HG02798 (cell line): ENCODE data around the gene RMI2.

ENCODE experiments used
- ATAC-seq: cut with Tn5 transposase; IDR thresholded peaks from one replicate; pipeline ENCODE4 v1.9.1; 2021; ENCODE audit warnings: mild to moderate bottlenecking; ENCODE audit not compliant: unreplicated experiment, poor library complexity

The RMI2 gene

GRCh38 chr16:11396241-11397048, 51.2 kb downstream of the RMI2 start:
- ATAC-seq: no peak

- no peak for ATAC-seq
Observed at GRCh38 chr16:11398136-11398535, 52.9 kb downstream of the RMI2 start.

GRCh38 chr16:11398851-11399250, 53.6 kb downstream of the RMI2 start:
- ATAC-seq: no peak

- ATAC-seq: no peak
Observed at GRCh38 chr16:11399261-11399831, 54.1 kb downstream of the RMI2 start.

- ATAC-seq: no peak
Observed at GRCh38 chr16:11400076-11400475, 54.8 kb downstream of the RMI2 start.
